ENCODE results near the gene HDAC4.

GRCh38 chr2:239368321-239368720 lies 32.5 kb downstream of the HDAC4 start:
- TF ChIP-seq EZH2phosphoT487 (conservative IDR thresholded peaks at IDR 0.05; ENCODE audit: low read length), result no peak
- TF ChIP-seq, protein P1, sequence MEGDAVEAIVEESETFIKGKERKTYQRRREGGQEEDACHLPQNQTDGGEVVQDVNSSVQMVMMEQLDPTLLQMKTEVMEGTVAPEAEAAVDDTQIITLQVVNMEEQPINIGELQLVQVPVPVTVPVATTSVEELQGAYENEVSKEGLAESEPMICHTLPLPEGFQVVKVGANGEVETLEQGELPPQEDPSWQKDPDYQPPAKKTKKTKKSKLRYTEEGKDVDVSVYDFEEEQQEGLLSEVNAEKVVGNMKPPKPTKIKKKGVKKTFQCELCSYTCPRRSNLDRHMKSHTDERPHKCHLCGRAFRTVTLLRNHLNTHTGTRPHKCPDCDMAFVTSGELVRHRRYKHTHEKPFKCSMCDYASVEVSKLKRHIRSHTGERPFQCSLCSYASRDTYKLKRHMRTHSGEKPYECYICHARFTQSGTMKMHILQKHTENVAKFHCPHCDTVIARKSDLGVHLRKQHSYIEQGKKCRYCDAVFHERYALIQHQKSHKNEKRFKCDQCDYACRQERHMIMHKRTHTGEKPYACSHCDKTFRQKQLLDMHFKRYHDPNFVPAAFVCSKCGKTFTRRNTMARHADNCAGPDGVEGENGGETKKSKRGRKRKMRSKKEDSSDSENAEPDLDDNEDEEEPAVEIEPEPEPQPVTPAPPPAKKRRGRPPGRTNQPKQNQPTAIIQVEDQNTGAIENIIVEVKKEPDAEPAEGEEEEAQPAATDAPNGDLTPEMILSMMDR (IDR thresholded peaks at IDR 0.05; ENCODE audit: insufficient read depth, low read length, poor library complexity, severe bottlenecking), result no peak
